K562 (cell line): ENCODE measurements around the gene PEPD. TPM values are rescaled to one million over a fixed set of nuclear protein-coding genes. Genes with fewer than 3 reads are reported as not detected.

Experiments
- ATAC-seq: fragments of 200-7000 bp; cut with Tn5 transposase; 3 replicates; pipeline ENCODE4 v1.9.1; 2020; ENCODE audit warnings: moderate library complexity
- BruUV-seq: library from RNA; stranded (reverse); fragments of 400-500 nt; replicated peaks from 2 replicates; lab custom pipeline; 2021; lab: Mats Ljungman, UMichigan
- CTCF ChIA-PET: fragments of 300-600 bp; formaldehyde crosslinking; extraction: SDS; loops from one replicate; lab custom pipeline; 2021; ENCODE audit warnings: low intra/inter-chr PET ratio; lab: Yijun Ruan, JAX
- POLR2A ChIA-PET: fragments of 300-600, 350-650 bp; sonication (Branson Sonifier 250); formaldehyde crosslinking; extraction: SDS; loops from one replicate; lab custom pipeline; 2021; ENCODE audit warnings: antibody characterized with exemption, inconsistent platforms; lab: Yijun Ruan, JAX
- DNase-seq, 4 experiments: peaks; one replicate each; pipeline versions ENCODE4 v3.0.0 to v3.0.0-alpha.2; 2011 to 2018; ENCODE audit warnings: low spot score in 3 of 4, mixed read lengths in 3 of 4; ENCODE audit errors: extremely low read depth in 1 of 4
- FAIRE-seq: peaks from 2 replicates; lab custom pipeline; 2011; peaks lifted over from hg19 to GRCh38; lab: Jason Lieb, UNC
- H2AFZ ChIP-seq: 2 replicates; pipeline ENCODE4 v1.6.0; 2011; ENCODE audit warnings: low read depth, low read length, control low read depth, inconsistent platforms
- H3K27ac ChIP-seq: fragments of 200-600 bp; 3 replicates; pipeline ENCODE4 v1.8.0; 2011; ENCODE audit warnings: low read depth, mild to moderate bottlenecking, control low read depth, inconsistent platforms, low read length, moderate library complexity, mixed read lengths; ENCODE audit errors: extremely low read depth
- H3K27me3 ChIP-seq, 2 experiments: fragments of 300-600 bp in 1 of 2; 2 replicates in 1 of 2; 3 replicates in 1 of 2; pipeline versions ENCODE4 v1.6.0 to v1.8.0; 2011; ENCODE audit warnings: inconsistent platforms in 2 of 2, low read length in 2 of 2, mild to moderate bottlenecking in 1 of 2, mixed read lengths in 1 of 2, moderate library complexity in 1 of 2; ENCODE audit not compliant: control insufficient read depth in 2 of 2, insufficient read depth in 2 of 2
- H3K36me3 ChIP-seq: fragments of 300-600 bp; 3 replicates; pipeline ENCODE4 v1.8.0; 2011; ENCODE audit warnings: mild to moderate bottlenecking, low read length, inconsistent platforms; ENCODE audit not compliant: control insufficient read depth, insufficient read depth
- H3K4me1 ChIP-seq, 2 experiments: fragments of 200-600 bp in 1 of 2; replicated peaks in 1 of 2; 2 replicates in 1 of 2; 3 replicates in 1 of 2; pipeline versions ENCODE4 v1.5.1 to v1.8.0; 2011; ENCODE audit warnings: inconsistent platforms in 2 of 2, low read length in 2 of 2, mild to moderate bottlenecking in 1 of 2, mixed read lengths in 1 of 2, moderate library complexity in 1 of 2; ENCODE audit not compliant: control insufficient read depth in 2 of 2, insufficient read depth in 2 of 2
- H3K4me2 ChIP-seq: 2 replicates; pipeline ENCODE4 v1.6.1; 2011; ENCODE audit warnings: low read length, control low read depth, inconsistent platforms, mixed read lengths; ENCODE audit not compliant: insufficient read depth
- H3K4me3 ChIP-seq: fragments of 200-600 bp; sonication (generic), shearing (Covaris generic); 2 replicates; pipeline ENCODE4 v1.5.1; 2016; ENCODE audit warnings: control low read depth, inconsistent platforms
- H3K79me2 ChIP-seq: fragments of 200-600 bp; 3 replicates; pipeline ENCODE4 v1.8.0; 2011; ENCODE audit warnings: low read length, inconsistent platforms; ENCODE audit not compliant: control insufficient read depth, insufficient read depth
- H3K9ac ChIP-seq, 2 experiments: 2 replicates each; pipeline versions ENCODE4 v1.6.0 to v1.6.1; 2011; ENCODE audit warnings: low read depth in 2 of 2, low read length in 2 of 2, control low read depth in 1 of 2, inconsistent platforms in 1 of 2, mild to moderate bottlenecking in 1 of 2, mixed read lengths in 1 of 2; ENCODE audit not compliant: insufficient read depth in 1 of 2
- H3K9me1 ChIP-seq: one replicate; pipeline ENCODE4 v1.6.0; 2011; ENCODE audit warnings: inconsistent platforms, mild to moderate bottlenecking, low read length, moderate library complexity; ENCODE audit not compliant: control insufficient read depth, insufficient read depth
- H3K9me3 ChIP-seq: replicated peaks from 2 replicates; pipeline ENCODE4 v1.5.1; 2011; ENCODE audit warnings: low read depth, low read length, inconsistent platforms; ENCODE audit not compliant: control insufficient read depth, insufficient read depth
- H4K20me1 ChIP-seq: replicated peaks from 2 replicates; pipeline ENCODE4 v1.6.1; 2011; ENCODE audit warnings: low read length, inconsistent platforms, mixed read lengths; ENCODE audit not compliant: control insufficient read depth, insufficient read depth
- BHLHE40 ChIP-seq: IDR thresholded peaks from 2 replicates; pipeline ENCODE4 v1.6.1; 2011; ENCODE audit warnings: low read length, improper control_type of control experiment
- DLX4 ChIP-seq: fragments of 250-450 bp; sonication (Bioruptor Pico); IDR thresholded peaks from 2 replicates; pipeline ENCODE4 v1.6.1; 2021; ENCODE audit warnings: mild to moderate bottlenecking
- ERF ChIP-seq: fragments of 450-650 bp; formaldehyde crosslinking; IDR thresholded peaks from 2 replicates; pipeline ENCODE4 v1.4.0; 2020; ENCODE audit warnings: mild to moderate bottlenecking, mixed read lengths
- IRF9 ChIP-seq: fragments of 450-650 bp; IDR thresholded peaks from 2 replicates; pipeline ENCODE4 v1.6.1; 2016; ENCODE audit warnings: missing biosample characterization, missing genetic modification characterization
- MTA3 ChIP-seq: fragments of 450-650 bp; formaldehyde crosslinking; IDR thresholded peaks from 2 replicates; pipeline ENCODE4 v1.6.1; 2017; ENCODE audit warnings: mild to moderate bottlenecking, borderline replicate concordance
- NFATC3 ChIP-seq: fragments of 450-650 bp; IDR thresholded peaks from 2 replicates; pipeline ENCODE4 v1.6.1; 2017; ENCODE audit warnings: mild to moderate bottlenecking
- PHB ChIP-seq: fragments of 250-450 bp; sonication (Bioruptor Pico); IDR thresholded peaks from 2 replicates; pipeline ENCODE4 v1.5.0; 2021
- TEAD4 ChIP-seq, 2 experiments: sonication (generic) in 1 of 2; formaldehyde crosslinking in 1 of 2; IDR thresholded peaks; 2 replicates each; pipeline versions ENCODE4 v1.6.1 to v1.8.0; 2012 to 2022; ENCODE audit warnings: borderline replicate concordance in 1 of 2, inconsistent platforms in 1 of 2, low read length in 1 of 2, mild to moderate bottlenecking in 1 of 2, missing genetic modification reagents in 1 of 2
- ZBTB1 ChIP-seq: sonication (generic); formaldehyde crosslinking; IDR thresholded peaks from 2 replicates; pipeline ENCODE4 v1.8.1; 2023; ENCODE audit warnings: missing genetic modification reagents, low read depth, mild to moderate bottlenecking, borderline replicate concordance
- WGBS: fragments of 100-300 bp; shearing (Covaris generic); methylation state at CpG from one replicate; pipeline ENCODE4 v1.1.6; 2016; ENCODE audit warnings: low coverage, mixed read lengths; ENCODE audit not compliant: insufficient coverage; ENCODE audit errors: missing lambda C conversion rate; 5-methylcytosine and 5-hydroxymethylcytosine counted together
- in situ Hi-C: fragments of 300-500 bp; cut with MboI; formaldehyde crosslinking; loops from 4 replicates; pipeline ENCODE4 v1.15.0; 2018; ENCODE audit warnings: inconsistent platforms, mixed read lengths
- intact Hi-C: fragments of 100-400 bp; cut with micrococcal nuclease; formaldehyde crosslinking; loops from 2 replicates; pipeline ENCODE4 v1.14.2; 2022
- polyA plus RNA-seq, 8 experiments: library from polyadenylated mRNA; depleted of rRNA in 4 of 8; stranded (reverse) in 5 of 8; unstranded in 3 of 8; fragments of >200 nt; fragmentation: Nextera tagmentation in 2 of 8; fragmentation: Illumina TruSeq in 1 of 8; extraction: Ambion mirVana in 2 of 8; extraction: Trizol in 1 of 8; gene quantifications; 2 replicates each; pipeline versions ENCODE4 v1.2.1 to v1.2.3, GENCODE V29; 2011 to 2014; ENCODE audit warnings: inconsistent platforms in 1 of 8, missing spikeins in 1 of 8
- total RNA-seq, 7 experiments: library from RNA; depleted of rRNA in 6 of 7; stranded (reverse); fragments of >200 nt in 6 of 7; fragmentation: Illumina TruSeq in 2 of 7; extraction: Trizol in 2 of 7; gene quantifications; 2 replicates each; pipeline versions ENCODE4 v1.2.1 to v1.2.3, GENCODE V29; 2011 to 2021; ENCODE audit warnings: low replicate concordance in 1 of 7
- TF ChIP-seq, protein P1 (sequence below): fragments of 150-350 bp; conservative IDR thresholded peaks from 2 replicates; pipeline ENCODE4 v1.6.1; 2014; ENCODE audit warnings: low read length
- TF ChIP-seq, protein P2 (sequence below): sonication (generic); formaldehyde crosslinking; IDR thresholded peaks from 2 replicates; pipeline ENCODE4 v1.8.0; 2022; ENCODE audit warnings: missing genetic modification reagents, mild to moderate bottlenecking, borderline replicate concordance
- TF ChIP-seq, protein P3 (sequence below): fragments of 250-450 bp; sonication (Bioruptor Pico); IDR thresholded peaks from 2 replicates; pipeline ENCODE4 v1.5.0; 2020; ENCODE audit warnings: mild to moderate bottlenecking

The PEPD gene
- total and polyA plus RNA-seq, 9 of the 15 experiments (the other 6 are each of a cell fraction or from before 2014, with no cell fraction given) = 1.3 to 19.2 (median 16.0) TPM

- no peak overlapping the region for H3K4me3 ChIP-seq
- no peak overlapping the region for H2AFZ ChIP-seq
- no peaks in the 10 kb centered on the region for H3K9me3 ChIP-seq
- ChIA-PET CTCF (no interaction called here), POLR2A (interaction anchor here (1.1 kb wide), 1 partner anchor 9 kb away, joined by 3 read pairs; no protein-coding TSS in a partner anchor)
- no peaks in the 10 kb centered on the region for H3K4me1 ChIP-seq
- DNase-seq (no peak), FAIRE-seq (no peak), ATAC-seq (no peak)
- WGBS = 0% methylated on average over 6 of the region's 6 CpGs
- H4K20me1 ChIP-seq = no peaks in the 10 kb centered on the region
- no peak overlapping the region for H3K9ac ChIP-seq
- no peak overlapping the region for H3K4me2 ChIP-seq
- no peaks in the 10 kb centered on the region for H3K9me1 ChIP-seq
- H3K36me3 ChIP-seq = no peaks in the 10 kb centered on the region
- no peaks in the 10 kb centered on the region for H3K79me2 ChIP-seq
- intact Hi-C loops (no loop called here), in situ Hi-C loops (no loop called here)
- H3K27me3 ChIP-seq = peaks cover 4 to 31% of the 10 kb centered on the region in 2 experiments; a peak in 3 of 5 replicates
- no TSS peak for BruUV-seq
- TF ChIP-seq DLX4 (CRISPR knock-in tag) = no peak
- no peak for TF ChIP-seq NFATC3
- no peak for TF ChIP-seq PHB (CRISPR knock-in tag)
- TF ChIP-seq MTA3 = no peak
- TF ChIP-seq, protein P1, sequence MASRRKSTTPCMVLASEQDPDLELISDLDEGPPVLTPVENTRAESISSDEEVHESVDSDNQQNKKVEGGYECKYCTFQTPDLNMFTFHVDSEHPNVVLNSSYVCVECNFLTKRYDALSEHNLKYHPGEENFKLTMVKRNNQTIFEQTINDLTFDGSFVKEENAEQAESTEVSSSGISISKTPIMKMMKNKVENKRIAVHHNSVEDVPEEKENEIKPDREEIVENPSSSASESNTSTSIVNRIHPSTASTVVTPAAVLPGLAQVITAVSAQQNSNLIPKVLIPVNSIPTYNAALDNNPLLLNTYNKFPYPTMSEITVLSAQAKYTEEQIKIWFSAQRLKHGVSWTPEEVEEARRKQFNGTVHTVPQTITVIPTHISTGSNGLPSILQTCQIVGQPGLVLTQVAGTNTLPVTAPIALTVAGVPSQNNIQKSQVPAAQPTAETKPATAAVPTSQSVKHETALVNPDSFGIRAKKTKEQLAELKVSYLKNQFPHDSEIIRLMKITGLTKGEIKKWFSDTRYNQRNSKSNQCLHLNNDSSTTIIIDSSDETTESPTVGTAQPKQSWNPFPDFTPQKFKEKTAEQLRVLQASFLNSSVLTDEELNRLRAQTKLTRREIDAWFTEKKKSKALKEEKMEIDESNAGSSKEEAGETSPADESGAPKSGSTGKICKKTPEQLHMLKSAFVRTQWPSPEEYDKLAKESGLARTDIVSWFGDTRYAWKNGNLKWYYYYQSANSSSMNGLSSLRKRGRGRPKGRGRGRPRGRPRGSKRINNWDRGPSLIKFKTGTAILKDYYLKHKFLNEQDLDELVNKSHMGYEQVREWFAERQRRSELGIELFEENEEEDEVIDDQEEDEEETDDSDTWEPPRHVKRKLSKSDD = no peak
- TF ChIP-seq, protein P2, sequence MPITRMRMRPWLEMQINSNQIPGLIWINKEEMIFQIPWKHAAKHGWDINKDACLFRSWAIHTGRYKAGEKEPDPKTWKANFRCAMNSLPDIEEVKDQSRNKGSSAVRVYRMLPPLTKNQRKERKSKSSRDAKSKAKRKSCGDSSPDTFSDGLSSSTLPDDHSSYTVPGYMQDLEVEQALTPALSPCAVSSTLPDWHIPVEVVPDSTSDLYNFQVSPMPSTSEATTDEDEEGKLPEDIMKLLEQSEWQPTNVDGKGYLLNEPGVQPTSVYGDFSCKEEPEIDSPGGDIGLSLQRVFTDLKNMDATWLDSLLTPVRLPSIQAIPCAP (CRISPR knock-in tag) = no peak
- no peak for TF ChIP-seq ERF (CRISPR knock-in tag)
- no peak for TF ChIP-seq TEAD4 (IDR thresholded peaks at IDR 0.05; ENCODE audit: low read length)
- no peak for TF ChIP-seq TEAD4 (CRISPR knock-in tag; IDR thresholded peaks at IDR 0.05; ENCODE audit: borderline replicate concordance)
- no peak for TF ChIP-seq IRF9 (tag)
- TF ChIP-seq, protein P3, sequence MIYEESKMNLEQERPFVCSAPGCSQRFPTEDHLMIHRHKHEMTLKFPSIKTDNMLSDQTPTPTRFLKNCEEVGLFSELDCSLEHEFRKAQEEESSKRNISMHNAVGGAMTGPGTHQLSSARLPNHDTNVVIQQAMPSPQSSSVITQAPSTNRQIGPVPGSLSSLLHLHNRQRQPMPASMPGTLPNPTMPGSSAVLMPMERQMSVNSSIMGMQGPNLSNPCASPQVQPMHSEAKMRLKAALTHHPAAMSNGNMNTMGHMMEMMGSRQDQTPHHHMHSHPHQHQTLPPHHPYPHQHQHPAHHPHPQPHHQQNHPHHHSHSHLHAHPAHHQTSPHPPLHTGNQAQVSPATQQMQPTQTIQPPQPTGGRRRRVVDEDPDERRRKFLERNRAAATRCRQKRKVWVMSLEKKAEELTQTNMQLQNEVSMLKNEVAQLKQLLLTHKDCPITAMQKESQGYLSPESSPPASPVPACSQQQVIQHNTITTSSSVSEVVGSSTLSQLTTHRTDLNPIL = no peak
- TF ChIP-seq BHLHE40 = no peak
- no peak for TF ChIP-seq ZBTB1 (CRISPR knock-in tag)
- TF ChIP-seq, all 486 proteins: peak for 0
- no peak overlapping the region for H3K27ac ChIP-seq
Observed at GRCh38 chr19:33561261-33561660, 39.7 kb upstream of the PEPD start.
